CD4-positive, alpha-beta T cell treated with Interleukin-15 for 1 hour (primary cell): ENCODE results near the gene STOML3.

Experiments
- DNase-seq: peaks from one replicate; pipeline ENCODE4 v3.0.0-alpha.2; 2020

STOML3 gene

GRCh38 chr13:38979891-38980749 lies 10.5 kb downstream of the STOML3 start:
- DNase-seq: no peak

DNA sequence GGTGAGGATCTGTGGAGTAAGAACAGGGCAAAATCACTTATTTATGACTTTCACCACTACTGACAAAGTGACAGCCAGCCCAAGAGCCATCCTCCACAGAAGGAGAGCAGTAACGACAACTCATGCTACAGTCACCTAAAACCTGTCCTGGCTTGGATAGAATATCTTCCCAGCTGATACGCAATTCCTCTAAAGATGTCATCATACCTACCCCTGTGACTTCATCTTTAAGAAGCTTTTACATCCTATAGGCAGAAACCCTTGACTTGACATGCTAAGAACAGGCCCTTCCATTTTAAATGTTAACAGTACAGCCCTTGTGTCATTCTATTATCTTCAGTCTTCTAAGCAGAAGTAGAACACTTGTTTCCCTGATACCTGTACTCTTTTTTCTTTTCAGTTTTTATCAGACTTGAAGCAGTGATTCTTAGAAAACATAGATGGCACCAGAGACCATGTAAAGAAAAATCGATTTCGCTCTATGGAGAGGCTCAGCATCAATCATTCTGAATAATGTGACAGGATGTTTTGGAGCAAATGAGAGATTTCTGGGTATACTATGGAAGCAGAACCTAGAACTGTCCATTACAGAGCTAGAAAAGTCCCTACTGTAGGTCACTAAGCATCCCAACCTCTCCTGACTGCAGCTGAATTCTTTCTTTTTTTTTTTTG lies 20.1 kb downstream of the STOML3 start:
- no peak for DNase-seq

- DNase-seq: no peak
These were observed 21.4 kb downstream of the STOML3 start for GRCh38 chr13:38969187-38969586.

DNA sequence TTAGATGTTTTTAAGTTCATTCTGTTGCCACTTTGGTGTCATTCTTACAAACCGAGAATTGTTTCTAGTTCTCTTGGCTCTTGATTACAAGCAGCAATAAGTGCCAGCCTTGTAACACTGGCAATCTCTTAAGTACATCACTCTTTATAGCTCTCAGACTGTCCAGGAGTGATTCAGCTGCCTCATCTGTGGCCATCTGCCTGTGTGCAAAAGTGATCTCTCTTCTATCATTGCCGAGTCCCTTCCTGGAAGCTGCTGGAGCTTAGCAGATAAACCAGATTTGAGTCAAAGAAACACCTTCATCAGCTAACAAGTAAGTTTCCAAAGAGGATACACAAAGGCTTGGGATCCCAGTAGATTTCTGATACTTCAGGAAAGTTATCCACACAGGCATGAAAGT lies 23.2 kb downstream of the STOML3 start:
- DNase-seq: no peak

DNA sequence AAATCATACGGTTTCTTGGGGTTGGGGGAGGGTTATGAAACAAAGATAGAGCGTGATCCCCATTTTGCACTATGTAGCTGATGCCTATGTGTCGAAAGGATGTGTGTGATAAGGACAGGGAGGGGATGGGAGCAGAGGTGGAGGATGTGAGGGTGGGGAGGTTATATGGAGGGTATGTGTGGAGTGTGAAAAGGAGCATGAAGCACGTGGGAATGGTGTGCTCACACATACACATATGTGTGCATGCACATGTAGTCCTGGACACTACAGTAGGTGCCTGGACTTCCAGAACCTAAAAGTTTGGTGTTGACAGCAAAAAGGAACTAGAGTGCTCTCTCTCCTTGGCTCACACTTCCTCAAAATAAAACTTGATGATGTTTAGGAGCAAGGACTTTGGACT lies 25.4 kb downstream of the STOML3 start:
- no peak for DNase-seq

GRCh38 chr13:38960175-38960574 lies 30.5 kb downstream of the STOML3 start:
- DNase-seq: no peak

DNA sequence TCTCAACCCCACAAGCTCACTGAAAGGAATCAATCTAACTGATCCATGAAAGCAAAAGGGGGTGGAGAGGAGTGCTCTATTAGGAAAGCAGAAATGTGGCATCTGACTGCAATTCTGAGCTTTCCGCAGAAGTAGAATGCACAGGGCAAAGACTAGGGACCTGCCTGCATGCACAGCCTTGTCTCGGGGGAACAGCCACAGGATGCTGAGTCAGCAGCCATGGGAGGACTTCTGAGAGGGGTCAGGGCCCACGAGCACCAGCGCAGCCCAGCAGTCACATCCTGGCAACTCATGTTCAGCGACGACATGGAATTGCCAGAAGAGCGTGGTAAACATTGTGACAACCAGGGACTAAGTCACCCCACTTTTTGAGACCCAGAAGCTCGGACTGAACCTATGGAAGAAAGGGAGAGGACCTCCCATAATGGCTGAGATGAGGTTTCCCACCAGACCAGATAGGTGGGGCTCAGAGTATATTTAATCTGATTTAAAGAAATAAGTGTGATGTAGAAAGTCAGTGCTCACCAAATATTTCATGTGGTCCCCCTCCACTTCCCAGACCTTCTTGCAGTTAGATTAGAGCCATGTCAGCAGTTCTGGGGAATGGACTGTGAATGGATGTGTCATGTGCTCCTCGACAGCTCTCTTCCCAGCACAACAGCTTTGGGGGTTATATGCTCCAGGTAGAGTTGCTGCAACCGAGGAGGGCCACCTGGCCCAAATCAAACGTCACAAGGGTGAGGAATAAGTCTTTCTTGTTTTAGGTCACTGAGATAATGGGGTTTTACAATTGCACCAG lies 32.6 kb downstream of the STOML3 start:
- DNase-seq: no peak

DNA sequence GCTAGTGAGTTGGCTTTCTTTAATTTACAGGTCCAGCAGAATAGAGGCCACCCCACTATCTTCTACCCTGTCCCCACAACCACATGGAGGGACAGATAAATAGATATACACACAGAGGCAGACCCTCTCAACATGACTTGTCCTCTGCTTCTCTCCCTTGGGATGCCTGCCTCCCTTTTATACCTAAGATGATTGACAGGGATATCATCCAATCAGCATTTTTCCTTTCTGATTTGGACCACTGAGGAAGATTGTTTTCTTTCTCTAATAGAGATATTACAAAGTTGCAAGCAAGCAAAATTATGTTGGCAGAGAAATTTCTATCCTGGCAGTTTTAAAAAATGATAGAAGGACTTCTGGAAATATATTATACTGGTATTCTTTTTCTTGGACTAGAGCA lies 35.8 kb downstream of the STOML3 start:
- no peak for DNase-seq

DNA sequence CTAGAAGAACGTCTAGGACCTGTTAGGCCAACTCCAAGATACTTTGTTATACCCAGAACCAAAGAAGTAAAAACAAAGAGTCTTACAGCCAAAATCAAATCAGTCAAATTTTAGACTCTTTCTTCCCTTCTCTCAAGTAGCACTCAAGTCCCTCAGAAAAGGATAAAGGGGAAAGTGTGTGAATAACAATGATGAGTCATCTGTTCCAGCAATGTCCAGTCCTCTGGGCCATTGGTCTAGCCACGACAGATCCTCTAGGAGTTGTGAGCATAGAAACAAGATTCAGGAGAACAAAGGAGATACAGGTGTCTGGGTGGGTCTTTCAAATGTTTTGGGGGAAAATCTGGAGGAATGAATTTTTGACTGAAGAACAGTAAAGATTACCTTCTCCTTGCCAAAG lies 36.3 kb downstream of the STOML3 start:
- DNase-seq: no peak

DNA sequence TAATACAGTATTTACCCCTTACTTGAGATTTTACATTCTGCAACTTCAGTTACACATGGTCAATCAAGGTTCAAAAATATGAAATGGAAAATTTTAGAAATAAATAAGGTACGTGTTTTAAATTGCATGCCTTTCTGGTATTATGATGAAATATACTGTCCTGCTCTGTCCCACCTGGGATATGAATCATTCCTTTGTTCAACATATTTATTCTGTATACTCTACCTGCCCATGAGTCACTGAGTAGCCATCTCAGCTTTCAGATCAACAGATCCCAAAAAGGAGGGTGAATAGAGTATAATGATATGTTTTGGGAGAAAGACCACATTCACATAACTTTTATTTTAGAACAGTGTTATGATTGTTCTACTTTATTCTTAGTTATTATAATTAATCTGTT lies 37.8 kb downstream of the STOML3 start:
- no peak for DNase-seq

DNA sequence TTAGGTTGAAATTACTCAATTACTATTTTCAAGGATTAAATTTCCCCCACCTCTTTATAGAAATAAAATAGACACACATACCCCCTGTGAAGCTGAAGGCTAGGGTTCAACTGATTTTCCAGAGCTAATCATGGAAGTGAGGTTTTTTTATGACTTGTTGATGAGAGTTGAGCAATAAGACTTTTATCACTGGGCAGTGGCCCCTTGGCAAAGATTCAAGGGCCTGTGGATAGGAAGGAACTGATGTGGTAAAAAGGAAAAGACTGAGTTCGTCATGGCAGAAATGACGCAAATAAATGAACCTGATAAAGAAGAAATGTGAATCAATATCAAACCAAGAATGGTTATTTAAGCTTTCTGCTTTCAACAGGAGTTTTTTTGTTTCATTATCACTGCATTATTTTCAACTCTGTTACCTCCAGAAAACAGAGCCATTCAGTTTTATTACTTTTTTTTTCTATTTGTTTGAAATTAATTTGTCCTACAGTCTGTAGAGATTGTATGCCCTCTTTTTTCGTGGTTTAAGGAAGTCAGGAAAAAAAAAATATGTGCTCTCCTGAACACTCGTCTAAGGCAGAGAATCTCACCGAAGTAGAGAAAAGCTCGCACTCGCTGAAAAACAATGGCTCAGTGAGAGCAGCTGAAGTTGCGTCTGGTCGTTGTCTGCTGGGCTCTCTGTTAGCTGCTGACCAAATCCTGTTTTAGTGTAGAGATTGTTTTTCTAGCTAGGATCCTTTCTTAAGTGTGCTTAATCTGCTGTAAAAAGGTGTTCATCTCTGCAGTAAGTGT lies 38.9 kb downstream of the STOML3 start:
- no peak for DNase-seq

GRCh38 chr13:38950987-38951386 lies 39.6 kb downstream of the STOML3 start:
- no peak for DNase-seq

DNA sequence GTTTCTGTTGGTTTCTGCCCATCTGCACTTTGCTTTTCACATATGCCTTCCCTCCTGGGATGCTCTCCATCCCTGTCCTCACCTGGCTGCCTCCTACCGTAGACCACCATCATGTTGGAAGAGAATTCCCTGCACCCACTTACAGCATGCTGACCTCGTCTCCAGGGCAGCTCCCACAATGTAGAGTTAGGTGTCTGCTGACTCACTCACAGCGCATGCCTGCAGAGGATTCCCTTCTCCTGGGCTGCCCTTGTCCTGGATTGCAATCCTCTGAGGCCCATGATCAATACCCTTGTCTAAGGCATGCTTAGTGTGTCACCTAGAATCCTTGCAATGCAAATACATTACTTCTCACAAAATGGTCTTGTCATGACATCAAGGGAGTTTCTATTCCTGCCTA lies 43.6 kb downstream of the STOML3 start:
- no peak for DNase-seq

GRCh38 chr13:38944219-38944618 lies 46.4 kb downstream of the STOML3 start:
- no peak for DNase-seq

GRCh38 chr13:38943231-38943630 lies 47.4 kb downstream of the STOML3 start:
- no peak for DNase-seq

- no peak for DNase-seq
These were observed 49.2 kb downstream of the STOML3 start for GRCh38 chr13:38941353-38941945.

- no peak for DNase-seq
These were observed 56.8 kb downstream of the STOML3 start for GRCh38 chr13:38933786-38934185.

DNA sequence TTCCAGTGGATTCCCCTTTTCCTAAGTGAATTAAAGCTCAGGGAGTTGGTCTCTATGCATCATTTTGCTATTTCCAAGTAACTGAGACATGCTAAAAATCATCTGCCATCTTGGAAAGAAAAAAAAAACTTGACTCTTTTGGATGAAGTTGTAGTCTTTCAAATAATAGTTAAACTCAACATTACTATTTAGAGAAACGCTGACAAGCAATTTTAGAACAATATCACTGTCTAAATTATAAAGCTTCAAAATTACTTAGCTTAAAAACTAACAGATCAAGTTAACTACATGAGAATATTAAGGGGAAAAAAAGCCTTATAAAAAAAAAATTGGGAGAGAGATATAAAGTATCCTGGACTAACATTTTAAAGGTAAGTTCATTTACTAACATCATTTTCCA lies 68.5 kb downstream of the STOML3 start:
- DNase-seq: no peak

DNA sequence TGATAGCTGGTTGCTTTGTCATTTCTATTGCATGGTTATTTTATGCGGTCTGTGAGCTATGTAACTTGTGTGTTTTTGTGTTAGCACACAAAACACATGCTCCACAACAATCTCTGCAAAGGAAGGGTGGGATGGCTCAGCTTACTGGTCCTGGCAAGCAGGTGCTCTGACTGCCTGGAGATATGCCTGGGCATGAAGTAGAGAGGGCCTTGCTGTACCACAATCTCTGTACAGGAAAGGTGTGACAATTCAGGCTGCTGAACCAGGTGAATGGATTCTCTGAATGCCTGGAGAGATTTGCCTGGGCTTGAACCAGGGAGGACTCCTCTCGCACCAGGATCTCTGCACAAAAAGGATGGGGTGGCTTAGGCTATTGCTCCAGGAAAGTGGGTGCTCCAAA lies 69.5 kb downstream of the STOML3 start:
- DNase-seq: no peak
